ENCODE data around the gene ZNF784.

ZNF784 gene

DNA sequence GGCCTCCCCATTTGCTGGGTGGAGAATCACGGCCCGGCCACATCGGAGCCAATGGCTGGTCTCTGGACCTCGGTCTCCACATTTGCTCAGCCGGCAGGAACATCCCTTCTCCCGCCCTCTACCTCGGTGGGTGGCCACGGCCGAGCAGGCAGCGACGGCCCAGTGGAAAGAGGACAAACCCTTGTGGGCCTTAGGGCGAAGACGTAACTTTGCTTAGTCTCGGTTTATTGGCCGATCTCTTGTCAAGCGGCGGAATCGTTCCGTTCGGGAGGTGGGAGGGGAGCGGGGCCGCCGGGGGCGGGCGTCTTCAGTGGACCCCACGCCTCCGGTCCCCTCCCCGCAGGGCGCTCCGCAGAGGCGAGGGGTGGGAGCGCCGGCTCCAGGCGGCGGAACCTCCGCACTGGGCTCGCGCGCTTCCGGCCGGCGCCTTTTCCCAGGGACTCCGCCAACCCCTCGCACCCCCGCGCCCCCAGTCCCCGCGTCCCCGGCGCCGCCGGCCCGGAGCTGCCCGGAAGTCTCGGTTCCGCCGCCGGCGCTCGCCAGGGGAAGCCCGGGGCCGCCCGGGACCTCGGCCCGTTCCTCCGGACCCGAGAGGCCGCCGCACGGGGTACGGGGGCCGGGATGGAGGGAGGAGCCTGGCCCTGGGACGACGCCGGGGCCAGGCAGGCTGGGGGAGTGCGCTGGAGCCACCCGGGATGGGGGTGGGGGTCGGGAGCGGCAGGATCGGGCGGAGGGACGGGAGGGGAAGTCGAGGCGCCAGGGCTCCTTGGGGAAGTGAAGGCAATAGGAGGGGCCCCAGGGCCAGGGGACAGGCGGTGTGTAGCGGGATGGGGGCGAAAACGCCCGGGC, 16.4 kb upstream of the ZNF784 start, which contains the start of gene ZNF580 (continued):
- TF ChIP-seq ZNF654 (tag by site-specific recombination; IDR thresholded peaks at IDR 0.05; ENCODE audit: low read depth) (no peak), ZNF10 (tag by site-specific recombination; IDR thresholded peaks at IDR 0.05) (no peak), HOXD13 (CRISPR knock-in tag; IDR thresholded peaks at IDR 0.05; ENCODE audit: borderline replicate concordance) (no peak), ZSCAN16 (tag by site-specific recombination; IDR thresholded peaks at IDR 0.05) (no peak), KLF9 (tag by site-specific recombination; IDR thresholded peaks at IDR 0.05; ENCODE audit: low read depth) (peak; percentile 76), HOXC10 (CRISPR knock-in tag; IDR thresholded peaks at IDR 0.05) (peak; percentile 63; the same call in 1 of the 2 replicates), ZBTB21 (tag by site-specific recombination; IDR thresholded peaks at IDR 0.05) (no peak), ZNF473 (tag by site-specific recombination; IDR thresholded peaks at IDR 0.05) (no peak), ZNF169 (tag by site-specific recombination; IDR thresholded peaks at IDR 0.05) (no peak), ZNF660 (tag by site-specific recombination; IDR thresholded peaks at IDR 0.05) (peak; percentile 47; the same call in 1 of the 2 replicates), ZNF585B (tag by site-specific recombination; IDR thresholded peaks at IDR 0.05) (no peak), ZNF174 (tag by site-specific recombination; IDR thresholded peaks at IDR 0.05) (no peak), REPIN1 (tag by site-specific recombination; IDR thresholded peaks at IDR 0.05; ENCODE audit: low read depth) (no peak), ZNF202 (tag by site-specific recombination; IDR thresholded peaks at IDR 0.05; ENCODE audit: borderline replicate concordance) (no peak)
- TF ChIP-seq, protein P1, sequence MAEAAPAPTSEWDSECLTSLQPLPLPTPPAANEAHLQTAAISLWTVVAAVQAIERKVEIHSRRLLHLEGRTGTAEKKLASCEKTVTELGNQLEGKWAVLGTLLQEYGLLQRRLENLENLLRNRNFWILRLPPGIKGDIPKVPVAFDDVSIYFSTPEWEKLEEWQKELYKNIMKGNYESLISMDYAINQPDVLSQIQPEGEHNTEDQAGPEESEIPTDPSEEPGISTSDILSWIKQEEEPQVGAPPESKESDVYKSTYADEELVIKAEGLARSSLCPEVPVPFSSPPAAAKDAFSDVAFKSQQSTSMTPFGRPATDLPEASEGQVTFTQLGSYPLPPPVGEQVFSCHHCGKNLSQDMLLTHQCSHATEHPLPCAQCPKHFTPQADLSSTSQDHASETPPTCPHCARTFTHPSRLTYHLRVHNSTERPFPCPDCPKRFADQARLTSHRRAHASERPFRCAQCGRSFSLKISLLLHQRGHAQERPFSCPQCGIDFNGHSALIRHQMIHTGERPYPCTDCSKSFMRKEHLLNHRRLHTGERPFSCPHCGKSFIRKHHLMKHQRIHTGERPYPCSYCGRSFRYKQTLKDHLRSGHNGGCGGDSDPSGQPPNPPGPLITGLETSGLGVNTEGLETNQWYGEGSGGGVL (tag by site-specific recombination; IDR thresholded peaks at IDR 0.05) = peak; percentile 92
- TF ChIP-seq, protein P2, sequence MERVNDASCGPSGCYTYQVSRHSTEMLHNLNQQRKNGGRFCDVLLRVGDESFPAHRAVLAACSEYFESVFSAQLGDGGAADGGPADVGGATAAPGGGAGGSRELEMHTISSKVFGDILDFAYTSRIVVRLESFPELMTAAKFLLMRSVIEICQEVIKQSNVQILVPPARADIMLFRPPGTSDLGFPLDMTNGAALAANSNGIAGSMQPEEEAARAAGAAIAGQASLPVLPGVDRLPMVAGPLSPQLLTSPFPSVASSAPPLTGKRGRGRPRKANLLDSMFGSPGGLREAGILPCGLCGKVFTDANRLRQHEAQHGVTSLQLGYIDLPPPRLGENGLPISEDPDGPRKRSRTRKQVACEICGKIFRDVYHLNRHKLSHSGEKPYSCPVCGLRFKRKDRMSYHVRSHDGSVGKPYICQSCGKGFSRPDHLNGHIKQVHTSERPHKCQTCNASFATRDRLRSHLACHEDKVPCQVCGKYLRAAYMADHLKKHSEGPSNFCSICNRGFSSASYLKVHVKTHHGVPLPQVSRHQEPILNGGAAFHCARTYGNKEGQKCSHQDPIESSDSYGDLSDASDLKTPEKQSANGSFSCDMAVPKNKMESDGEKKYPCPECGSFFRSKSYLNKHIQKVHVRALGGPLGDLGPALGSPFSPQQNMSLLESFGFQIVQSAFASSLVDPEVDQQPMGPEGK (tag by site-specific recombination; IDR thresholded peaks at IDR 0.05) = peak; percentile 78
- TF ChIP-seq, protein P3, sequence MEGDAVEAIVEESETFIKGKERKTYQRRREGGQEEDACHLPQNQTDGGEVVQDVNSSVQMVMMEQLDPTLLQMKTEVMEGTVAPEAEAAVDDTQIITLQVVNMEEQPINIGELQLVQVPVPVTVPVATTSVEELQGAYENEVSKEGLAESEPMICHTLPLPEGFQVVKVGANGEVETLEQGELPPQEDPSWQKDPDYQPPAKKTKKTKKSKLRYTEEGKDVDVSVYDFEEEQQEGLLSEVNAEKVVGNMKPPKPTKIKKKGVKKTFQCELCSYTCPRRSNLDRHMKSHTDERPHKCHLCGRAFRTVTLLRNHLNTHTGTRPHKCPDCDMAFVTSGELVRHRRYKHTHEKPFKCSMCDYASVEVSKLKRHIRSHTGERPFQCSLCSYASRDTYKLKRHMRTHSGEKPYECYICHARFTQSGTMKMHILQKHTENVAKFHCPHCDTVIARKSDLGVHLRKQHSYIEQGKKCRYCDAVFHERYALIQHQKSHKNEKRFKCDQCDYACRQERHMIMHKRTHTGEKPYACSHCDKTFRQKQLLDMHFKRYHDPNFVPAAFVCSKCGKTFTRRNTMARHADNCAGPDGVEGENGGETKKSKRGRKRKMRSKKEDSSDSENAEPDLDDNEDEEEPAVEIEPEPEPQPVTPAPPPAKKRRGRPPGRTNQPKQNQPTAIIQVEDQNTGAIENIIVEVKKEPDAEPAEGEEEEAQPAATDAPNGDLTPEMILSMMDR (tag by site-specific recombination; IDR thresholded peaks at IDR 0.05) = peak; percentile 19; the same call in 1 of the 2 replicates
- TF ChIP-seq, protein P4, sequence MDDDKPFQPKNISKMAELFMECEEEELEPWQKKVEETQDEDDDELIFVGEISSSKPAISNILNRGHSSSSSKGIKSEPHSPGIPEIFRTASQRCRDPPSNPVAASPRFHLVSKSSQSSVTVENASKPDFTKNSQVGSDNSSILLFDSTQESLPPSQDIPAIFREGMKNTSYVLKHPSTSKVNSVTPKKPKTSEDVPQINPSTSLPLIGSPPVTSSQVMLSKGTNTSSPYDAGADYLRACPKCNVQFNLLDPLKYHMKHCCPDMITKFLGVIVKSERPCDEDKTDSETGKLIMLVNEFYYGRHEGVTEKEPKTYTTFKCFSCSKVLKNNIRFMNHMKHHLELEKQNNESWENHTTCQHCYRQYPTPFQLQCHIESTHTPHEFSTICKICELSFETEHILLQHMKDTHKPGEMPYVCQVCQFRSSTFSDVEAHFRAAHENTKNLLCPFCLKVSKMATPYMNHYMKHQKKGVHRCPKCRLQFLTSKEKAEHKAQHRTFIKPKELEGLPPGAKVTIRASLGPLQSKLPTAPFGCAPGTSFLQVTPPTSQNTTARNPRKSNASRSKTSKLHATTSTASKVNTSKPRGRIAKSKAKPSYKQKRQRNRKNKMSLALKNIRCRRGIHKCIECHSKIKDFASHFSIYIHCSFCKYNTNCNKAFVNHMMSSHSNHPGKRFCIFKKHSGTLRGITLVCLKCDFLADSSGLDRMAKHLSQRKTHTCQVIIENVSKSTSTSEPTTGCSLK (tag by site-specific recombination; IDR thresholded peaks at IDR 0.05) = no peak
